Measurements from ENCODE around the gene PPP4C. TPM values are rescaled to one million over a fixed set of nuclear protein-coding genes. Genes with fewer than 3 reads are reported as not detected.

The PPP4C gene
- total RNA-seq, 2 experiments from 2014 or later, result 104 to 105 TPM

DNA sequence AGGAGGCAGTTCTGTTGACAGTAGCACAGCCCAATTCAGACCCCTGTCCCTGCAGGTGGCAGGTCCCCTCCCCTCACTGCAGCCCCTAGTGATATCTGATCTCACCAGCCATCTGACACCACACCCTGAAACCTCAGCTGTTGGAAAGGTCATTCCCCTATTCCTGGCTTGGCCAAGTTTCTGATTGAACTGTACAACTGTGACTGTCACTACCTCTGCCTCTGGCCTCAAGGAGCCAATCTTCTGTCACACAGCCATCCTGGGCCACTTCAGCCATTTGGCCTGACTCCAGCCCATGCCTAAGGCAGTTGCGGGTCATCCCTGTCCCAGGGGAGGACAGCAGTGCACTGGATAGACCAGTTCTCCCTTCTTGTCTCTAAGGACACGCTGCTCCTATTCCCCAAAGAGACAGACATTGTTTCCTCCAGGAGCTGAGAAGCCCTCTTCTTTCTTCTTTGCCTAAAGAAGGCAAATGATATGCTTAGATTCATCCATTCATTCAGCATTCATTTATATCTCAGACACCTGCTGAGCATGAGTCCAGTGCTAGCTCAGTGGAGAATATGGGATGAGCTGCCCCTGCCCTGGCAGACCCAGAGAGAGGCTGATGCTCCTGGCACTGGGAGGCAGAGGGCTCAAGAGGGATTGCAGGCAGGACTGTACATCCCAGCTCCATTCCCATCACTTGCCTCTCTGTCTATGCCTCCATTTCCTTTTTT is 14.8 kb upstream of the PPP4C start:
- peaks cover 12% of the 10 kb centered on the region for H3K36me3 Mint-ChIP-seq (ENCODE audit: low read depth)
- H3K9me3 Mint-ChIP-seq, result no peaks in the 10 kb centered on the region
- CTCF ChIA-PET, result interaction anchor here (0.7 to 0.9 kb wide), 3 partner anchors 9 to 87 kb away, joined by 3 to 5 read pairs (median 3); partner anchors contain the start of gene TAOK2
- no peaks in the 10 kb centered on the region for H3K27me3 Mint-ChIP-seq (ENCODE audit: low read depth)
- no peak for DNase-seq
- intact Hi-C loops (cut with micrococcal nuclease), result no loop called here
- no peak overlapping the region for H3K27ac Mint-ChIP-seq
- no peak overlapping the region for H3K4me3 Mint-ChIP-seq
- H3K4me1 Mint-ChIP-seq (ENCODE audit: low read depth), result peaks cover 3% of the 10 kb centered on the region

DNA sequence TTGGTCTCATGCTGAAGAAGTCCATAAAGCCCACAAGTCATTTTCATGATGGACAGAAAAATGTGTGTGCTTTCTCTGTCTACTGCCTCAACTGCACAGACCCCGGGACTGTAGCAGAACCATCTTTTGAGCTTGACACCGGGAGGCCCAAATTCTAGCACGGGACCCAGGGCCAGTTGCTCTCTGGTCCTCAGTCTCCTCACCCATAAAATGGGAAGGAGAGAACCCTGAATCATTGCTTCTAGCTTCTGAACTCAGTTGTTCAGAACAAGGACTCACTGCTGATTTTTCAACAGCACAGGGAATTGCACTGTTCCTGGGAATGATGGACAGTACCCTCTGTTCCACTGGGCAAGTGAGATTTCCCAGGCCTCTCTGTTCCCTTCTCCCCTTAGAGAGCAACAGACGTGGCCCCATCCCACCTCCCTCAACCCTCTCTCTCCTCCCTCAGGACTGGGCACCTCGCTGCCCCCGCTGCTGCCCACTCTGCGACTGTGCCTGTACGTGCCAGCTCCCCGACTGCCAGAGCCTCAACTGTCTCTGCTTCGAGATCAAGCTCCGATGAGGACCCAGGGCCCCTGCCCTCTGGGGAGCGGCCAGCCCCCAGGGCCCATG is 12.4 kb upstream of the PPP4C start:
- Mint-ChIP-seq H3K9me3 (no peaks in the 10 kb centered on the region), H3K4me3 (peak overlapping the region; percentile 95), H3K27ac (peak overlapping the region; percentile 98), H3K4me1 (ENCODE audit: low read depth) (peaks cover 16% of the 10 kb centered on the region), H3K36me3 (ENCODE audit: low read depth) (peaks cover 32% of the 10 kb centered on the region), H3K27me3 (ENCODE audit: low read depth) (no peaks in the 10 kb centered on the region)
- DNase-seq, result no peak
- intact Hi-C loops (cut with micrococcal nuclease), result no loop called here
- CTCF ChIA-PET, result interaction anchor here (0.6 to 1.6 kb wide), 5 partner anchors 8 to 548 kb away, joined by 3 to 10 read pairs (median 4); no protein-coding TSS in a partner anchor

DNA sequence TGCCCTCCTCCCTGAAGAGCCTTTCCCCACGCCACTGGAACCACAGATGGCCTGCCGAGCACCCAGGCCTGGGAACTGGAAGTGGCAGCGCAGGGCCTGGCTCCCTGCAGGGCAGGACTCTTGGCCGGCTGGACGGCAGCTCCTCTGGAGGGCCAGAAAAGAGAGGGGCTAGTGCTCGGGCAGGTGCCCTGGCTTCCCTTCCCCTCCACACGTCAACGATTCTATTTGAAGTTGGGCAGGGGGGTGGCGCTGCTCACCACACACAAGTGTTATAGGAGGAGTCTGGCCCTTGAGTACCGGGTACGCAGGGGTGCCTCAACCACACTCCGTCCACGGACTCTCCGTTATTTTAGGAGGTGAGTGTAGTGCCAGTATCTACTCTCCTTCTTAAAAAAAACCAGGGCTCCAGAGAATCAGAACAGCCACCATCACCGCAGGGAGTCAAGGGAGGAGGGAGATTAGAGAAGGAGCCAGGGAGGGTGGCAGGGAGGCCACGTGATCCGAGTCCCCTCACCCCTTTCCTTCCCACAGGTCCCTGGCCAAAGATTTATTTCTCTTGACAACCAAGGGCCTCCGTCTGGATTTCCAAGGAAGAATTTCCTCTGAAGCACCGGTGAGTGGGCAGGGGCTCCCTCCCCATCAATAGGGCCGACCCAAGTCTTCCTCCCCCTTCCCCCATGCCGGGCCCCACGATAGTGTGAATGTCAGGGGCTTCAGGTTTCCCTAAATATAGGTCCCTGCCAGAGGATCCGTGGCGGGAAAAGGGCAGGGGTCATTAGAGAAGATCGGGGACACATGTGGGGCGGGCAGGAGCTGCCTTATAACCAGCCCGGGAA is 11.7 kb upstream of the PPP4C start:
- Mint-ChIP-seq H3K9me3 (no peaks in the 10 kb centered on the region), H3K4me3 (peak overlapping the region; percentile 95), H3K27me3 (ENCODE audit: low read depth) (no peaks in the 10 kb centered on the region), H3K36me3 (ENCODE audit: low read depth) (peaks cover 39% of the 10 kb centered on the region), H3K27ac (peak overlapping the region; percentile 98), H3K4me1 (ENCODE audit: low read depth) (peaks cover 23% of the 10 kb centered on the region)
- peak; percentile 86 for DNase-seq
- intact Hi-C loops (cut with micrococcal nuclease), result loop anchor here (1.0 to 2.0 kb wide), 4 partner anchors 11 to 315 kb away; partner anchors contain the start of genes MAPK3 and TBC1D10B
- CTCF ChIA-PET, result interaction anchor here (0.6 to 3.3 kb wide), 6 partner anchors 9 to 547 kb away, joined by 3 to 16 read pairs (median 7); partner anchors contain the start of genes PPP4C and TBX6

DNA sequence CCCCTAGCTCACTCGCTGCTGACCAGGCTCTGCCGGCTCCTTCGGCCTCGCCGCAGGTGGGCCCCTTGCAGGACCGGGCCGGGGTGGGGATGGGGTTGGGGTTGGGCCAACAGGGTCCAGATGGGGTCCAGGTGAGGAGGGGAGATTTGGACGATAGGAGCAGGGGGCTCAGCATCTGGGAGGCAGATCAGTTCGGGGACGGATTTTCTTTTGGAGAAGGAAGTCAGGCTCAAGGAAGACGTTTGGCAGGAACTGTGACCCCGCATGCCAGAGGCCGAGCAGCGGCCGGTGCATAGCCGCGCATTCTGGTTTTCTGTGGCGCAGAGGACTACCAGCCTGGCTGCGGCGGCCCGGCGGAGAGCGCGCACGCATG is 11.1 kb upstream of the PPP4C start:
- DNase-seq, result no peak
- H3K27ac Mint-ChIP-seq, result peak overlapping the region; percentile 98
- CTCF ChIA-PET, result interaction anchor here (2.1 to 3.3 kb wide), 2 partner anchors 12 to 27 kb away, joined by 8 to 16 read pairs; partner anchors contain the start of genes PPP4C and TBX6
- H3K4me3 Mint-ChIP-seq, result peak overlapping the region; percentile 95
- H3K4me1 Mint-ChIP-seq (ENCODE audit: low read depth), result peaks cover 29% of the 10 kb centered on the region
- H3K9me3 Mint-ChIP-seq, result no peaks in the 10 kb centered on the region
- H3K36me3 Mint-ChIP-seq (ENCODE audit: low read depth), result peaks cover 45% of the 10 kb centered on the region
- intact Hi-C loops (cut with micrococcal nuclease), result loop anchor here (1.0 to 5.0 kb wide), 12 partner anchors 11 to 594 kb away; partner anchors contain the start of genes FBRS, HIRIP3, MAPK3 and MAZ
- H3K27me3 Mint-ChIP-seq (ENCODE audit: low read depth), result no peaks in the 10 kb centered on the region

DNA sequence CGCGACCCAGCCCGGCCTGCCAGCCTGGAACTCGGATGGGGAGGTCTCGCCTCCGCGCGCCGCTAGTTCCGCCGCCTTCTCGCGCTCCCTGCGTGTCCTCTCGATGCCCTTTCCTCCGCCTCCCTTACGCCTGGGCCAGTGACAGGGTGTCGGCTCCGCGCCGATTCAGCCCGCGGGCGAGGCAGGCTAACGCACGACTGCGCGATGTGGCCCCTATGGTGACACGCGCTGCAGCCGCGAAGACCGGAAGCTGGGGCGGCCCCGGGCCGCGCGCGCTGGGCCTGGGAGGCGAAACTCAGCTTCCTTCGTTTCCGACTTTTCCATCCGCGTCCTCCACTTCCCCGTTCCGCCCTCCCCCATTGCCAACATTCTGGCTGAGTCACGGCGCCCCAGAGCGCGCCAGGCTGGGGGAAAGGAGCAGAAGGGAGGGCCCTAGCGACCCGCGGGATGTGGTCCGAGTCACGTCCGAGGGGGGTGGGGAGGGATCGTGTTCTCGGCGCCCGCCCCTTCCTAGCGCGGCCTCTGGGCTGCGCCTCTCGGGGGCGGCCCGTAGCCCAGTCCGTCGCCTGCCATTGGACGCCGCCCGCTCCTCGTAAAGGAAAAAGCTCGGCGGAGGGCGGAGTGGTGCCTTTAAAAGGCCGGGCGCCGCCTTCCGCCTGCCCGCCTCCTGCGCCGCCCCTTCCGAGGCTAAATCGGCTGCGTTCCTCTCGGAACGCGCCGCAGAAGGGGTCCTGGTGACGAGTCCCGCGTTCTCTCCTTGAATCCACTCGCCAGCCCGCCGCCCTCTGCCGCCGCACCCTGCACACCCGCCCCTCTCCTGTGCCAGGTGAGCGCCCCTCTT is 10.5 kb upstream of the PPP4C start, which contains the start of gene ALDOA:
Gene ALDOA (plus strand): TSS at position 659 of the 841 bp plus-strand sequence. CDS start 1,138 bp downstream, outside the sequence.
- peak within 1 kb of the TSS; percentile 98 for H3K27ac Mint-ChIP-seq
- peak; percentile 97 for DNase-seq
- intact Hi-C loops (cut with micrococcal nuclease), result loop anchor here (1.0 to 5.0 kb wide), 10 partner anchors 10 to 593 kb away; partner anchors contain the start of genes FBRS, HIRIP3, MAZ and PPP4C
- peaks cover 48% of the 10 kb centered on the region for H3K36me3 Mint-ChIP-seq (ENCODE audit: low read depth)
- H3K27me3 Mint-ChIP-seq (ENCODE audit: low read depth), result no peaks in the 10 kb centered on the region
- H3K9me3 Mint-ChIP-seq, result no peaks in the 10 kb centered on the region
- H3K4me1 Mint-ChIP-seq (ENCODE audit: low read depth), result peaks cover 32% of the 10 kb centered on the region
- CTCF ChIA-PET, result interaction anchor here (0.9 to 3.3 kb wide), 3 partner anchors 9 to 26 kb away, joined by 4 to 16 read pairs (median 8); partner anchors contain the start of genes PPP4C and TBX6
- peak within 1 kb of the TSS; percentile 95 for H3K4me3 Mint-ChIP-seq

DNA sequence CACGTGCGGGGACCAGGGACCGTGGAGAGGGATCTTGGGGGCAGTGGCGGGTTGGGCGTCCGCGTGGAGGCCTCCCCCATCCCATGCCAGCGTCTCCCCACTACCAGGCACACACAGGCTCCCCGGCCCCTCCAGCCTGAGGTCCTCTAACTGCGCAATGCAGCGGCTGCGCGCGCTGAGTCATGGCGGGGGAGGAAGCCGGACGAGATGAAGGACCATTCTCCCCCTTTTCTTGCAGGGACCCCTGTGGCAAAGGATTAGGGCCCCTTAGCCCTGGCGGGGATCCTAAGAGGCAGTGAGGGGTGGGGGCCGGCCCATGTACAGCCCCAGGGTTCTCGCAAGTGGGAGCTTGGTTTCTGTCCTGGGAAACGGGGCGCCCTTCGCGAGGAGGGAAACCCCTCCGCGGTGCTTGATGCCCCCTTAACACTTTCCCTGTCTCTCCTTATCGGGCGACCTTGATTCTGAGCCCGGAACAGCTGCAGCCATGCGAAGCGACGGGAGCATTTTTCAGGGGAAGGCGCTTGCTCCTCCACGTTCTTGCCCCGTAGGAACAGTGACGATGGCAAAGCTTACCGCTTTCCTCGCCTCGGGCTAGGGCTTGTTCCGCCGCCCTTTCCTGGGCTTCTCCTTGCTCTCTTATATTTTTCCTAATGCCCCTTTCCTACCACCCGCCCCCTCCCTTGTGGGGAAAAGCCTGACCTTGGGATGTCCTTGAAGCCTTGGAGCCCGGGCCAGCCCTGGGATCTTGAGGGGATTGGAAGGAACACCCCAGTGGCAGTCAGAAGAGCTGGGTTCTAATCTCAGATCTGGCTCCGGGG is 9.6 kb upstream of the PPP4C start:
- CTCF ChIA-PET, result interaction anchor here (0.9 to 3.3 kb wide), 5 partner anchors 10 to 26 kb away, joined by 3 to 16 read pairs (median 4); partner anchors contain the start of genes PPP4C and TBX6
- intact Hi-C loops (cut with micrococcal nuclease), result loop anchor here (1.0 to 5.0 kb wide), 10 partner anchors 9 to 592 kb away; partner anchors contain the start of genes FBRS, HIRIP3, MAZ and PPP4C
- Mint-ChIP-seq H3K9me3 (no peaks in the 10 kb centered on the region), H3K4me1 (ENCODE audit: low read depth) (peaks cover 34% of the 10 kb centered on the region), H3K36me3 (ENCODE audit: low read depth) (peaks cover 54% of the 10 kb centered on the region), H3K27me3 (ENCODE audit: low read depth) (no peaks in the 10 kb centered on the region), H3K27ac (peak overlapping the region; percentile 98), H3K4me3 (peak overlapping the region; percentile 95)
- peak; percentile 50 for DNase-seq

DNA sequence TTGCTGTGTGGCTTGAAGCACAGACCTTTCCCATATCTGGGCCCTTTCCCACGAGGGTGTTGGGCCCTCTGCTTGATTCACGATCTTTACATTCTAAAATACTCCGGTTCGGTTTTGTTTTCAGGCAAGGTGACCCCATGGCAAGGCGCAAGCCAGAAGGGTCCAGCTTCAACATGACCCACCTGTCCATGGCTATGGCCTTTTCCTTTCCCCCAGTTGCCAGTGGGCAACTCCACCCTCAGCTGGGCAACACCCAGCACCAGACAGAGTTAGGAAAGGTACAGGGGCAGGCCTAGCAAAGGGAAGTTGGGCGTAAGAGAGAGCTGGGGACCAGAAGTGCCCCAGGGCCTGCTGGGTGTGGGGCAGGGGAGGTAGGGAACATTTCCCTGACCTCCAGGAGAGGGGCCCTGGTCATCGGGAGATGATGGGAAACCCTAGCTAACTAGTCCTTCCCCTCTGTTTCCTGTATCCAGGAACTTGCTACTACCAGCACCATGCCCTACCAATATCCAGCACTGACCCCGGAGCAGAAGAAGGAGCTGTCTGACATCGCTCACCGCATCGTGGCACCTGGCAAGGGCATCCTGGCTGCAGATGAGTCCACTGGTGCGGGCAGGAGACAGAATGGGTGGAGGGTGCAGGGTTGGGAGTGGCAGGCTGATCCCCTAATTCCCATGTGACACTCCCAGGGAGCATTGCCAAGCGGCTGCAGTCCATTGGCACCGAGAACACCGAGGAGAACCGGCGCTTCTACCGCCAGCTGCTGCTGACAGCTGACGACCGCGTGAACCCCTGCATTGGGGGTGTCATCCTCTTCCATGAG is 8.8 kb upstream of the PPP4C start:
- DNase-seq, result no peak
- intact Hi-C loops (cut with micrococcal nuclease), result loop anchor here (5.0 kb wide), 1 partner anchor 260 kb away; the partner anchor contains the start of gene MAZ
- Mint-ChIP-seq H3K4me1 (ENCODE audit: low read depth) (peaks cover 34% of the 10 kb centered on the region), H3K9me3 (no peaks in the 10 kb centered on the region), H3K27ac (peak overlapping the region; percentile 98), H3K36me3 (ENCODE audit: low read depth) (peaks cover 54% of the 10 kb centered on the region), H3K27me3 (ENCODE audit: low read depth) (no peaks in the 10 kb centered on the region), H3K4me3 (peak overlapping the region; percentile 95)
- CTCF ChIA-PET, result interaction anchor here (0.6 to 3.3 kb wide), 5 partner anchors 12 to 281 kb away, joined by 3 to 16 read pairs (median 4); partner anchors contain the start of gene TBX6

DNA sequence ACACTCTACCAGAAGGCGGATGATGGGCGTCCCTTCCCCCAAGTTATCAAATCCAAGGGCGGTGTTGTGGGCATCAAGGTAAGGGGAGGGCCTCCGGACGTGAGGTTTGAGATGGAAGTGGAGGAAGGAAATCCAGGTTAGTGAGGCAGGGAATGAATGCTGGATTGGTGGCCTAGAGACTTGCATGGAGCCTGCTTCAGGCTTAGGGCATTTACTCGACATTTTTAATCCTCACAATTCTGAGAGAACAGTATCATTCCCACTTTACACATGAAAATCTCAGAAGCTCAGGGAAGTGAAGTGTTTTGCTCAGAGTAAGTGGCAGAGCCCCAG is 8.2 kb upstream of the PPP4C start:
- Mint-ChIP-seq H3K27ac (peak overlapping the region; percentile 98), H3K27me3 (ENCODE audit: low read depth) (no peaks in the 10 kb centered on the region), H3K4me3 (peak overlapping the region; percentile 95), H3K4me1 (ENCODE audit: low read depth) (peaks cover 36% of the 10 kb centered on the region), H3K36me3 (ENCODE audit: low read depth) (peaks cover 56% of the 10 kb centered on the region), H3K9me3 (no peaks in the 10 kb centered on the region)
- CTCF ChIA-PET, result interaction anchor here (0.6 to 3.5 kb wide), 5 partner anchors 12 to 281 kb away, joined by 3 to 16 read pairs (median 4); partner anchors contain the start of gene TBX6
- no peak for DNase-seq
- intact Hi-C loops (cut with micrococcal nuclease), result loop anchor here (5.0 kb wide), 1 partner anchor 260 kb away; the partner anchor contains the start of gene MAZ

DNA sequence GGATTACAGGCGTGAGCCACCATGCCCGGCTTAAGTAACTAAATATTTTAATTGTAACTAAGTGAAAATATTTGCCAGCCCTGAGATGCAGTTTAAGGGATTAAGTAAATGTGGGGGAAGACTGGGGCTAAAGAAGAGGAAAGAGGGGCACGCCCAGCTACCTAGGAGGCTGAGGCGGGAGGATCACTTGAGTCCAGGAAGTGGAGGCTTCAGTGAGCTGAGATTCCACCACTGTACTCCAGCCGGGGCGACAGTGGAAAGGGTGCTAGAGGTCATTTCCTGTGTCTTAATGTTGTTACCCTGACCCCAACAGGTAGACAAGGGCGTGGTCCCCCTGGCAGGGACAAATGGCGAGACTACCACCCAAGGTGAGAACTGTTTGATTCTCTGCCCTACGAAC is 7.5 kb upstream of the PPP4C start:
- peaks cover 56% of the 10 kb centered on the region for H3K36me3 Mint-ChIP-seq (ENCODE audit: low read depth)

More for the DNA sequence above, 7.5 kb upstream of the PPP4C start:
- H3K4me1 Mint-ChIP-seq (ENCODE audit: low read depth), result peaks cover 36% of the 10 kb centered on the region
- CTCF ChIA-PET, result interaction anchor here (3.5 kb wide), 1 partner anchor 24 kb away, joined by 11 read pairs; the partner anchor contains the start of gene TBX6
- H3K9me3 Mint-ChIP-seq, result no peaks in the 10 kb centered on the region
- intact Hi-C loops (cut with micrococcal nuclease), result loop anchor here (5.0 kb wide), 1 partner anchor 261 kb away; the partner anchor contains the start of gene MAZ
- DNase-seq, result no peak
- peak overlapping the region; percentile 81 for H3K27ac Mint-ChIP-seq
- no peaks in the 10 kb centered on the region for H3K27me3 Mint-ChIP-seq (ENCODE audit: low read depth)
- no peak overlapping the region for H3K4me3 Mint-ChIP-seq

Data from activated naive CD4-positive, alpha-beta T cell treated with anti-CD3 and anti-CD28 coated beads for 36 hours (primary cell).